Kasumi-1 (cell line): ENCODE measurements around the gene EGLN1.

ENCODE experiments used
- DNase-seq, 2 experiments: peaks; one replicate each; lab custom pipeline; 2025; lab: John Stamatoyannopoulos, UW

EGLN1 gene

GRCh38 chr1:231396643-231397042 is 25.4 kb downstream of the EGLN1 start:
- no peak for DNase-seq

GRCh38 chr1:231395998-231396390 is 26.1 kb downstream of the EGLN1 start:
- DNase-seq, result no peak

GRCh38 chr1:231395076-231395997 is 26.8 kb downstream of the EGLN1 start:
- peak; percentile 29 to 43 for DNase-seq

GRCh38 chr1:231393668-231394067 is 28.4 kb downstream of the EGLN1 start:
- DNase-seq, result no peak

- DNase-seq, result no peak
Measured at GRCh38 chr1:231392389-231393131, 29.5 kb downstream of the EGLN1 start.

- no peak for DNase-seq
Measured at GRCh38 chr1:231390071-231390470, 32.0 kb downstream of the EGLN1 start.

- DNase-seq, result peak; percentile 29 to 38
Measured at GRCh38 chr1:231387770-231388669, 34.1 kb downstream of the EGLN1 start.

- no peak for DNase-seq
Measured at GRCh38 chr1:231386466-231386865, 35.6 kb downstream of the EGLN1 start.

- no peak for DNase-seq
Measured at GRCh38 chr1:231385416-231385748, 36.7 kb downstream of the EGLN1 start.

GRCh38 chr1:231384696-231385415 is 37.2 kb downstream of the EGLN1 start:
- DNase-seq, result no peak

- DNase-seq, result no peak
Measured at GRCh38 chr1:231383159-231383860, 38.8 kb downstream of the EGLN1 start.

GRCh38 chr1:231382426-231382825 is 39.7 kb downstream of the EGLN1 start:
- no peak for DNase-seq

- DNase-seq, result no peak
Measured at GRCh38 chr1:231381729-231382128, 40.4 kb downstream of the EGLN1 start.

GRCh38 chr1:231376875-231377549 is 45.1 kb downstream of the EGLN1 start:
- peak in 1 of 2 experiments; percentile 9 for DNase-seq

- DNase-seq, result no peak
Measured at GRCh38 chr1:231376101-231376500, 46.0 kb downstream of the EGLN1 start.

- DNase-seq, result no peak
Measured at GRCh38 chr1:231374394-231374793, 47.7 kb downstream of the EGLN1 start.

- DNase-seq, result no peak
Measured at GRCh38 chr1:231372501-231372900, 49.6 kb downstream of the EGLN1 start.

GRCh38 chr1:231369282-231369681 is 52.8 kb downstream of the EGLN1 start:
- DNase-seq, result no peak

GRCh38 chr1:231364192-231364591 is 57.9 kb downstream of the EGLN1 start:
- no peak for DNase-seq

- no peak for DNase-seq
Measured at GRCh38 chr1:231363624-231364023, 58.5 kb downstream of the EGLN1 start.
